ENCODE results near the gene ZNF205.
A peak's percentile ranks its signal among the peaks of the same experiment; 100 is the strongest.

Gene ZNF205

DNA sequence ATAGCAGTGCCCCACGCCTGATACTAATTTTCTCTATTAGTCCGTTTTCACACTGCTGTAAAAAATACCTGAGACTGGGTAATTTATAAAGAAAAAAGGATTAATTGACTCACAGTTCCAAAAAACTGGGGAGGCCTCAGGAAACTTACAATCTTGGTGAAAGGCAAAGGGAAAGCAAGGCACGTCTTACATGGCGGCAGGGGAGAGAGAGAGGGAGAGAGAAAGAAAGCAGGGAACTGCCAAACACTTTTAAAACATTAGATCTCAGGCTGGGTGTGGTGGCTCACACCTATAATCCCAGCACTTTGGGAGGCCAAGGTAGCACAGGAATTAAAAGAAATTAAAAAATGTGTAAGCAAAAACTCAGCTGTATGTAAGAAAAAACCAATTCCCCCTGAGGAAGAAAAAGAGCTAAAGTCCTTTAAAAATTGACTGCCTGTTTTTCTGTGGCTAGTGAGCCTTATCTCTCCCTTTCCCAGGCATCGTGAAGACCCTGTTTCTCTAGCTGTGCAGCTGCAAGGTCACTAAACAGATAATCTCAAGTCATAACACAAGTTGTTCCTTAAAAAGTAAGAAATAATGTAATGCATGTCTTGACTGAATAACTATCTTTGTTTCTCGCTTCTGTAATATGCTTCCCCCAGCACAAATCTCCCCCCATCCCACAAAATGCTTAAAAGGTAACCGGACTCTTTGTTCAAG is 27.3 kb upstream of the ZNF205 start:
- no peak for DNase-seq

GRCh38 chr16:3085868-3086595 is 26.4 kb upstream of the ZNF205 start:
- DNase-seq: no peak

- no peak for DNase-seq
Observed at GRCh38 chr16:3086596-3087242, 25.7 kb upstream of the ZNF205 start.

DNA sequence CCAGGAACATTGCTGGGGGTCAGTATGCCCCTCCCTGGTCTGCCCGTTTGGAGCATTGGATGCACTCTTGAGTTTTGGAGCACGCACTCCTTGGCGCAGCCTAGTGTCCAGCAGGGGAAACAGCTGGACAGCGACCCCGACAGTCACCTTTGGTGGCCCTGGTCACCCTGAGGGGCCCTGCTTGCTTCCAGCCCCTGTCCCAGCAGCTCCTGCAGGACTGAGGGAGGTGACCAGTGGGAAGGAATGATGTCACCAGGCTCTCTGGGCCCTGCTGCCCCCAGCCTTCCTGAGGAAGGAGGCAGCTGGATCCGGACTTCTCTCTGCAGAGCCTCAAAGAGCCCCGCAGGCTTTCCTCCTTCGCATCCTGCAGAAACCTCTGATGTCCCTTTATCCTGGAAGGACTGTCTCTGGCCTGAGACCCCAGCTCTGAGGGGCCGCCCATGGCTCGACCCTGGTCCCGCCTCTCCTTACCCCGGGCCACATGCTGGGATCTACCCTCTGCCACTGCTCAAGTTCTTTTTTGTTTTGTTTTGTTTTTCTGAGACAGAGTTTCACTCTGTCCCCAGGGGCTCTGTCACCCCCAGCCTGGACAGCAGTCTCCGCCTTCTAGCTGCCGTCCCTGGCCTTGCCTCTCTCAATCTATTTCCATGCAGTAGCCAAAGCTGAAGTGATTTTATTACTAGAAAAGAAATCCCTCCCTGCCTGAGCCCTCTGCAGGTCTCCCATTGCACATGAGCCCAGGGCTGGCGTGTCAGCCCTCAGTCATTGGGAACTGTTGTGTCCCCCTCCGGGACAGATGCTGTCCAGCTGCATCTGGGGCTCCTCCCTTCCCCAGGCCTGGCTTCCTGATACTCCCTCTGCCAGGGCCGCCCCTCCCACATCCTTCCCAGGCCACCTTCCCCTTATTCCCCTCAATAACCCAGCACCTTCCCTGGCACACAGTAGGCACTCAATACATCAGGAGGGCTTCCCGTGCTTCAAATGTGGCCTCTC is 24.8 kb upstream of the ZNF205 start:
- no peak for DNase-seq

DNA sequence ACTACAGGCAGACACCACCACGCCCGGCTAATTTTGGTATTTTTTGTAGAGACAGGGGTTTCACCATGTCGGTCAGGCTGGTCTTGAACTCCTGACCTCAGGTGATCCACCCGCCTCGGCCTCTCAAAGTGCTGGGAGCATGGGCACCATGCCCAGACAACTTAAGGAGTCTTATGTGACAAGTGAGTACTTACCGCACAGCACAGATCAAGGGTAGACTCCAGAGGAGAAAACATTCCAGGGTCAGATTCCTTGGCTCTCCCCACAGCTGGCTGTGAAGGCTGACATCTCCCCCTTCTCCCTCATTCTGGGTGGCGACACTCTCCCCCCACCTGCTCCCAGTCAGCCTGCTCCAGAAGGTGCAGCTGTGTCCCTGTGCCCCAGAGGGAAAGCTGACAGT is 23.9 kb upstream of the ZNF205 start:
- DNase-seq: no peak

DNA sequence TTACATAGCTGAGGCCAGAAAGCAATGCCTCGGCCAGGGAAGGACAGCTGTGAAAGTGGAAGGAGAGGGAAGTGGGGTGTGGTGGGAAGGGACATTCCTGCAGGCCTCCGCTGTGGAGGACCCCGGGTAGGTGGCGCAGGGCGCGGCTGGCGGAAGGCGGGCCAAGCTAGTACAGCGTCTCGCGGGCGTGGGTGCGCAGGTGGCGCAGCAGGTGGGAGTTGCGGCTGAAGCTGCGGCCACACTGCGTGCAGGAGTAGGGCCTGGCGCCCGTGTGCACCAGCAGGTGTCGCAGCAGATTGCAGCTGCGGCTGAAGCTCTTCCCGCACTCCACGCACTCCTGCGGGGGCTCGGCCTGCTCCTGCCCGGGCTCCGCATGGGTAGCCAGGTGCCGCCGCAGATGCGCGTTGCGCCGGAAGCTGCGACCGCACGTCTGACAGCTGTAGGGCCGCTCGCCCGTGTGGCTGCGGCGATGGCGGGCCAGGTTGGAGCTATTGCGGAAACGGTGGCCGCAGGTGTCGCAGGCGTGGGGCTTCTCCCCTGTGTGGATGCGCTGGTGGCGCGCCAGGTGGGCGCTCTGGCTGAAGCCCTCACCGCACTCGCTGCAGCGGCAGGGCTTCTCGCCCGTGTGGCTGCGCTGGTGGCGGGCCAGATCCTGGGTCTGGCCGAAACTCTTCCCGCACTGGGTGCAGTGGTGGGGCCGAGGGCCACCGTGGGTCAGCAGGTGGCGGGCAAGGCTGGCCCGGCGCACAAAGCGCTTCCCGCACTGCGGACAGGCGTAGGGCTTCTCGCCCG is 23.3 kb upstream of the ZNF205 start:
- no peak for DNase-seq

DNA sequence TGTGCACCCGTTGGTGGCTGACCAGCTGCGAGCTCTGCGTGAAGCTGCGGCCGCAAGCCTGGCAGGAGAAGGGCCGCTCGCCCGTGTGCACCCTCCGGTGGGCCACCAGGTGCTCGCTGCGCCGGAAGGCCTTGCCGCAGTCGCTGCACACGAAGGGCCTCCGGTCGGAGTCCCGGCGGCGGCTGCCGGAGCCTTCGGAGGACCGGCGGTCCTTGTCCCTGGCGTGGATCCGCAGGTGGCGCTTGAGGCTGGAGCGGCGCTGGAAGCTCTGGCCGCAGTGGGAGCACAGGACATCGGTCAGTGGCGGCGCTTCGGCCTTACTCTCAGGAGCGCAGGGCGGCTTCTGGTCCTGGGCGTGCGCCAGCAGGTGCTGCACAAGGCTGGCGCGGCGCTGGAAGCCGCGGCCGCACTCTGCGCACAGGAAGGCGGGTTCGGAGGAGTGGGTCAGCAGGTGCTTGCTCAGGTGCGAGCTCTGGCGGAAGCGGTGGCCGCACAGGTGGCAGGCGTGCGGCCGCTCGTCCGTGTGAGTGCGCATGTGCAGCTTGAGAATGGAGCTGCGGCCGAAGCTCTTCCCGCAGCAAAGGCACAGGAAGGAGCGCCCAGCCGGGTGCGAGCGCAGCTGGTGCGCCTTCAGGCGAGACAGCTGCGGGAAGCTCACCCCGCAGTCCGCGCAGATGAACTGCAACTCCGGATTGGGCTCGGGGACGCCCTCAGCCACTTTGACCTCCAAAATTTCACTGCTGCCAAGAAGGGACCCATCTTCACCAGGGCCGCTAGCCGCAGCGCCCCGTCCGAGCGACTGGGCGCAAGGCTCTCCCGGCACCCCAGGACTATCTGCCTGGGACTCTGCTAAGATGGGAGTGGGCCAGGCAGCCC is 22.4 kb upstream of the ZNF205 start:
- DNase-seq: no peak

- no peak for DNase-seq
Observed at GRCh38 chr16:3091551-3091950, 20.8 kb upstream of the ZNF205 start.

DNA sequence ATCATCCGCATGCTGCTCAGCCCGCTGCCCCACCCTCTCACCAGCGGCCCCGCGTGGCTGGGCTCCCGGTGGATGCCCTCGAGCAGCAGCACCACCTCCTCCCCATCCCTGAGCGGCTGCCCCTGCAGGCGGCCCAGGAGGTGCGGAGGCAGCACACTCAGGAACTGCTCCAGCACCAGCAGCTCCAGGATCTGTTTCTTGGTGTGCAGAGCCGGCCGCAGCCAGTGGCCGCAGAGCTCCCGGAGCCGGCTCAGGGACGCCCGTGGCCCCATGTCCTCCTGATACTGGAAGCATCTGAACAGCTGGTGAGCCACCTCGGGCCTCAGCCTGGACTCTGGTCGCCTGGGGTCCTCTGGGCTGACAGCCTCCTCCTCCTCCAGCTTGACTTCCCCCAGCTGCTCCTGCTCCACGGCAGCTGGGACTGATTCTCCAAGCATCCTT is 19.9 kb upstream of the ZNF205 start:
- DNase-seq: no peak

DNA sequence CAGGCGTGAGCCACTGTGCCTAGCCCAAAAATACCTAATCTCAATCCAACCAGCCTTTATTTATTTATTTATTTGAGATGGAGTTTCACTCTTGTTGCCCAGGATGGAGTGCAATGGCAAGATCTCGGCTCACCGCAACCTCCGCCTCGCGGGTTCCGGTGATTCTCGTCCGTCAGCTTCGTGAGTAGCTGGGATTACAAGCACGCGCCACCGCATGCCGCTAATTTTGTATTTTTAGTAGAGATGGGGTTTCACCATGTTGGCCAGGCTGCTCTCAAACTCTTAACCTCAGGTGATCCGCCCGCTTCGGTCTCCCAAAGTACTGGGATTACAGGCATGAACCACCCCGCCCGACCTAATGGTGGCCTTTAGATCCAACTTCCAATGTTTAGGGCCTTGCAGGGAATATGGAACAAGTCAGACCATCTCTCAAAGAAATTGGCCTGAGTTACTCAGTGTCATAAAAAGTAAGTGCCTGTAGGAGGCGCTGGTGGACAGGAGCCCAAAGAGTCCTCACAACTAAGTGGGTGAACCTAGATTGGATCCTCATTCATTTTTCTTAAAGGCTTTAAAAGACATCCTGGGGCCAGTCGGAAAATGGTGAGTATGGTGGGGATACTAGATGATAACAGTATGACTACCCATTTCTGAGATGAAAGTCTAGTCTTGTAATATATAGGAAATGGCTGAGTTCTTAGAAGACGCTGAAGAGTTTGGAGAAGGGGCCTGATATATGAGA is 17.9 kb upstream of the ZNF205 start:
- peak in 4 of 5 donors; percentile 40 to 80 (median 51) for DNase-seq

DNA sequence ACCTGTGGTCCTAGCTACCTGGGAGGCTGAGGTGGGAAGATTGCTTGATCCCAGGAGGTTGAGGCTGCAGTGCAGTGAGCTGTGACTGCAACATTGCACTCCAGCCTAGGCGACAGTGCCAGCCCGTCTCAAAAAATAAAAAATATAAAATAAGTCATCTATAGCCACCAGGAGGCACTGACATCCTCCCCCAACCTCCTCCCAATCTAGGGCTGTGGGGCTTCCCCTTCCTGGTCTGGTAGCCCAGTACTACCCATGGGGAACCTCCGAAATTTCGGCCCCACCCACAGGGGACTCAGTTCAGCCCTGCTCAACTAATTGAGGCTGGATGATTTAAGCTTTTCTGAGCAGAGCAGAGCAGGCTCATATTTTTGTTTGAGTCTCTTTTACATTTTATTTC is 16.5 kb upstream of the ZNF205 start:
- peak; percentile 30 to 80 (median 58) for DNase-seq

DNA sequence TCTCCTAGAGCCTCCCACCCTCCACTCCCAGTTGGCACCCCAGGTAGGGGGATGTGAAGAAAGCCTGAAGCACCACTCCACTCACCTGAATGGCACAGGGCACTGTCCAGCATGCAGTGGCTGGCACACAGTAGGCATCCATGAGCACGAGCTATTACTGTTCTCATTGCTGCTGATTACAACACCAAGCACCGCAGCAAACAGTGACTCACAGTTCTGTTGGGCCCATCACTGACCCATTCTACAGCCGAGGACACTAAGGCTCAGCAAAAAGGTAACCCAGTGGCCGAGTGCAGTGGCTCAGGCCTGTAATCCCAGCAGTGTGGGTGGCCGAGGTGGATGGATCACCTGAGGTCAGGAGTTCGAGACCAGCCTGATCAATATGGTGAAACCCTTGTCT is 16.0 kb upstream of the ZNF205 start:
- no peak for DNase-seq

GRCh38 chr16:3097266-3097665 is 15.1 kb upstream of the ZNF205 start:
- no peak for DNase-seq

DNA sequence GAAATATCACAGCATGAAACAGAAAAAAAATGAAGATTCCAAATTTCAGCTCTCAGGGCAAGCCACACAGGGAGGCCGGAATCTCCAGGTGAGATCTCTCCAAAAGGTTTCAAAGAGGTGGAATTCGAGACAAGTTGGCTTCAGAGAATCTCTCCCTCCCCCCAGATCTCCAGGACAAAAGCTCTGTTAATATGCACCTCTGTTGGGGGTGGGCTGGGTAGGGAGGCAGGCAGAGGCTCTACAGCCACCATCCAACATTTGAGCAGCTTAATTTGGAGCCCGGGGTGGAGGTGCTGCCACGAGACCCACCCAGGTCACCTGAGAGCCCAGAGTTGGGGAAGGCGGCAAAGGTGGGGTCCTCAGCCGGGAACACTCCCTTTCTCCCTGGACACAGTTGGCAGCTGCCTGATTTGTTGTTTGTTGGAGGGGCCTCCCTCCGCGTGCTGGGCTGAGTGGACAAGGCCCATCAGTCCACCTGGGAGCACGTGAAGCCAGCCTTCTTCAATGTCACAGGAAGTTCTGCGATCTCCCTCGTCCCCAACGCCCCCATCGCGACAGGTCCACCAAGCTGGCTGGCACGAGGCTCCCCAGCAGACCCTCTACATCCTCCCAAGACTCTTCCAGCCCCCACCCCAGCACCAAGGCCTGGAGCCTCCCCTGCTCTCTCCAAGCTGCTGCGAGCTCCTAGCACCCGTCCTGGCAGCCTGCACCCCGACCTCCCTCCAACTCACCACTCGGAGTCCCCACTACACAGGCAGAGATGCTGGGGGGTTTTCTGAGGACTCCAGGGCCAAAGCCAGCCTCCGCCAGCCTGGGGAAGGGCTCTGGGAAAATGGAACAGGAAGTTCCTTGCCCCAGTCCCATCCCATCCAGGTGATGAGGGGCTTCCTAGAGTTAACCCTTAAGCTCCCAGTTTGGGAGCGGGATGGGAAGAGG is 13.7 kb upstream of the ZNF205 start, which contains the start of gene ZSCAN10:
TSS of gene ZSCAN10 (minus strand) at position 836 of the 936 bp plus-strand sequence. CDS start 6,357 bp downstream, outside the sequence.
- DNase-seq: no peak

DNA sequence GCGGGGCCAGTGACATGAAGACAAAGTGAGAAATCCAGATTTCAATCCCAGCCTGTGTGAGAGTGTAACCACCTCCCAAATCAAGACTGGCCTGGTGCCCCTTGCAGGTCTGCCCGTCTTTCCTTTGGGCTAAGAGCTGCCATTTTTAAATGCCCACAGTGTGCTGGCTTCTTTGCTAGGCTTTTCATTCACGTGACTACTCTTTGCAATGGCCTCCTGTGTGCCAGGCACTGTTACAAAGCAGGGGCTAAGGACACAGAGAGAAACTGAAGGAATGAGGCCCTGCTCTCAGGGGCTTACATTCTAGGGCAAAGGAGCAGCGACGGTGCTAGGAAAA is 13.0 kb upstream of the ZNF205 start:
- no peak for DNase-seq

DNA sequence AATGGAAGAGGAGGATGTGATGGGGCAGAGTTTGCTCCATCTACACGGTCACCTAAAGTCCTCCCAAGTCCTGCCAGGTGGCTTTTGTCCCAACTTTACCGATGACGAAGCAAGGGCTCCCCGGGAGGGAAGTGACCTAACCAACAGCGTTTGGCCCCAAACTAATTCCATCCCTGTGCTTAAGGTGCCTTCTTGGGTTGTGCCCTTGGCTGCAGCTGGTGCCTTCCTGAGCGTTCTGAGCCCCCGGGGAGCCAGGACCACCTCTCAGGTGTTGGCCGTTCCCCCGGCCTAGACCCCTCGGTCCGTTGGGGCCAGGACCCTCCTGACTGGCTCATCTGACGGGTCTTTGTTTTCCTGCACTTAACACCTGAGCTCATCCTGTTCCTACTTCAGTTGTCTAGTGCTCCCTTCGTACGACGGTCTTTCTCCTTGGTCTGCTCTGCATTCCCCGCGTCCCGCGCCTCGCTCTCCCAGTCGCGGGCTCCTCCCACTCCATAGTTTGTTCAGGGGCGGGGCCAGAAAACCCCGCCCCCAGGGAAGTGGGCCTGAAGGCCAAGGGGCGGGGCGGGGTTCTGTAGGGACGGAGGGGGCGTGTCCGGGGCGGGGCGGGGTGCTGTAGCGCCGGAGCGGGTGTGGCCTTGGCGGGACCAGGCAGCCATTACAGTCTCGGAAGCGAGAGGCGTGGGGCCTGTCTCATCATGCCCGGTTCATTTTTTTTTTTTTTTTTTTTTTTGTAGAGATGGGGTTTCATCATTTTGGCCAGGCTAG is 12.5 kb upstream of the ZNF205 start:
- peak; percentile 87 to 94 (median 88) for DNase-seq

DNA sequence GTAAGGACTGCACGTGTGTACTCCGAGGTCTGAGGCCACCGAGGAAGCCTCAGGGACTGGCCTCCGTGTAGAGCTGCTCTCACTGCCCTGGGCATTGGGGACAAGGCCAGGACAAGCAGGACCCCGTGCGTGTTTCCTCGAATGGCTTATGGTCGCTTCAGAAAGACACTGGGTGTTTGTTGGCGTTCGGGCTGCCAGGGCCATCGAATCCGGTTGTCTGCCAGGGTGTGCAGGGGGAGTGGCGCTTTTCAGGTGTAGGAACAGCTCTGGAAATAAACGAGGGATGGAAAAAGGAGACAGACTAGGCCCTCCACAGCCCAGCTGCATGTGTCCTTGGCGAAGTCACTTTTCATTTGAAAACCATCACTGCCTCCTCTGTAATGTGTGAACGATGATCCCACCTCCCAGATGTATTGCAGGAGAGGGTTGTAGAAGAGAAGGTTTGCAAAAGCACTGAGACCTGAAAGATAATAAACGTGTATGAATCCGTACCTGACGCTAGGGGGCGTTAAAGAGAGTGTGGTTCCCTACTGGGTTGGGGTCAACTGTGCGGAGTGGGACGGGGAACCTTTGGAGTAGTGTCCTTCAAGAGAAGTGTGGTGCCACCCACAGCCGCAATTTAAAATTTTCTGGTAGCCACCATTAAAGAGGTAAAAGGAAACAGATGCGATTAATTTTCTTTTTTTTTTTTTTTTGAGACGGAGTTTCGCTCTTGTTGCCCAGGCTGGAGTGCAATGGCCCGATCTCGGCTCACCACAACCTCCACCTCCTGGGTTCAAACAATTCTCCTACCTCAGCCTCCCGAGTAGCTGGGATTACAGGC is 11.2 kb upstream of the ZNF205 start:
- peak in 3 of 5 donors; percentile 22 to 69 (median 45) for DNase-seq
